NCI-H128 (cell line): ENCODE measurements around the gene TEX51.

Source experiments
- DNase-seq: peaks from one replicate; lab custom pipeline; 2025; ENCODE audit not compliant: unreplicated experiment; lab: John Stamatoyannopoulos, UW

TEX51 gene

GRCh38 chr2:126913329-126913728, 14.6 kb downstream of the TEX51 start:
- DNase-seq, result no peak

GRCh38 chr2:126913881-126914615, 15.4 kb downstream of the TEX51 start:
- DNase-seq, result no peak

GRCh38 chr2:126914811-126915500, 16.3 kb downstream of the TEX51 start:
- DNase-seq, result no peak

- no peak for DNase-seq
These were observed 17.2 kb downstream of the TEX51 start for GRCh38 chr2:126915903-126916302.

GRCh38 chr2:126916744-126917143, 18.1 kb downstream of the TEX51 start:
- DNase-seq, result no peak

- no peak for DNase-seq
These were observed 22.4 kb downstream of the TEX51 start for GRCh38 chr2:126921066-126921465.

- no peak for DNase-seq
These were observed 32.4 kb downstream of the TEX51 start for GRCh38 chr2:126930970-126931590.

GRCh38 chr2:126932529-126932928, 33.8 kb downstream of the TEX51 start:
- DNase-seq, result no peak

GRCh38 chr2:126932966-126933710, 34.4 kb downstream of the TEX51 start:
- no peak for DNase-seq

GRCh38 chr2:126933711-126934091, 35.0 kb downstream of the TEX51 start:
- no peak for DNase-seq

- no peak for DNase-seq
These were observed 36.1 kb downstream of the TEX51 start for GRCh38 chr2:126934809-126935208.

GRCh38 chr2:126935774-126936173, 37.1 kb downstream of the TEX51 start:
- no peak for DNase-seq

- DNase-seq, result no peak
These were observed 37.6 kb downstream of the TEX51 start for GRCh38 chr2:126936219-126936723.

- no peak for DNase-seq
These were observed 41.6 kb downstream of the TEX51 start for GRCh38 chr2:126940331-126940730.

GRCh38 chr2:126942427-126943203, 43.9 kb downstream of the TEX51 start:
- no peak for DNase-seq

- no peak for DNase-seq
These were observed 45.1 kb downstream of the TEX51 start for GRCh38 chr2:126943612-126944348.

- DNase-seq, result no peak
These were observed 46.4 kb downstream of the TEX51 start for GRCh38 chr2:126945118-126945517.

- DNase-seq, result no peak
These were observed 47.8 kb downstream of the TEX51 start for GRCh38 chr2:126946318-126947102.

GRCh38 chr2:126947103-126947429, 48.4 kb downstream of the TEX51 start:
- DNase-seq, result no peak
